ENCODE data around the gene UNC80. TPM values are rescaled to one million over a fixed set of nuclear protein-coding genes. Genes with fewer than 3 reads are reported as not detected.
A peak's percentile ranks its signal among the peaks of the same experiment; 100 is the strongest.

The UNC80 gene
- total and polyA plus RNA-seq, 12 donors, result 3.0 to 20.2 (median 6.3) TPM

- intact Hi-C loops (cut with DNase I), result no loop called here
- Histone ChIP-seq H3K36me3 (replicated peaks in 1 of 2) (no peaks in the 10 kb centered on the region), H3K27me3 (no peaks in the 10 kb centered on the region), H3K27ac (no peak overlapping the region), H3K9me3 (replicated peaks in 1 of 3) (no peaks in the 10 kb centered on the region), H3K4me3 (no peak overlapping the region), H3K4me1 (replicated peaks in 1 of 2) (no peaks in the 10 kb centered on the region)
- TF ChIP-seq CTCF (IDR thresholded peaks at IDR 0.05) (no peak), POLR2A (IDR thresholded peaks at IDR 0.05) (no peak)
- WGBS, 4 donors, result 14 to 48% (median 36%) methylated on average over 1 of the region's 1 CpG
- DNase-seq, result no peak
Observed at GRCh38 chr2:209741953-209742352, 29.7 kb upstream of the UNC80 start.

DNA sequence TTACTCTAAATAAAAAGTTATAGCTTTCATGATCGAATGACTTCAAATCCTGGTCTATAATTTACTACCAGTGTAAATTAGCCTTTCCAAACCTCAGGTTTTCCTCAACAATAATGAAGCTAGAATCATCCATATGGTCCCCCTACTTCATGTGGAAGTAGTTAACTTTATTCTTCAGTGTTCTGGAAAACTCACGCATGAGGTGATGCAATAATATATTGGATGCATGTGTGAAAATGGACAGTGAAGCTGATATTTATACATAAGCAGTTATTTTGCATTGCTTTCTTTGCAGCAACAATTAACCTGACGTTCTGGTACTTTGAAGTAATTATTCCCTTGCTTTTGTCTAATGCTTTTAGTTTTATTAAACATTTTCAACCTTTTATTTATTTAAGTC lies 18.6 kb upstream of the UNC80 start:
- Histone ChIP-seq H3K4me3 (no peak overlapping the region), H3K4me1 (replicated peaks in 1 of 2) (no peaks in the 10 kb centered on the region), H3K9me3 (replicated peaks in 1 of 3) (no peaks in the 10 kb centered on the region), H3K27me3 (no peaks in the 10 kb centered on the region), H3K27ac (no peak overlapping the region), H3K36me3 (replicated peaks in 1 of 2) (no peaks in the 10 kb centered on the region)
- TF ChIP-seq POLR2A (IDR thresholded peaks at IDR 0.05) (no peak), CTCF (IDR thresholded peaks at IDR 0.05) (no peak)
- no peak for DNase-seq
- WGBS, 4 donors, result 38 to 49% (median 43%) methylated on average over 3 of the region's 3 CpGs
- intact Hi-C loops (cut with DNase I), result no loop called here

DNA sequence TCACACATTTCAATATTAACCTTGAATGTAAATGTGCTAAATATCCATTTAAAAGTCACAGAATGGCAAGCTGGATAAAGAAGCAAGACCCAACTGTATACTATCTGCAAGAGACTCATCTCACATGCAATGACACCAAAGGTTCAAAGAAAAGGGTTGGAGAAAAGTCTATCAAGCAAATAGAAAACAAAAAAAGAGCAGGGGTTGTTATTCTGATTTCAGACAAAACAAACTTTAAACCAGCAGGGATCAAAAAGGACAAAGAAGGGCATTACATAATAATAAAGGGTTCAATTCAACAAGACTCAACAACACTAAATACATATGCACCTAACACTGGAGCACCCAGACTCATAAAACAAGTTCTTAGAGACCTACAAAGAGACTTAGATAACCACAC lies 14.5 kb upstream of the UNC80 start:
- intact Hi-C loops (cut with DNase I), result no loop called here
- H3K4me3 ChIP-seq, result no peak overlapping the region
- H3K27ac ChIP-seq, result no peak overlapping the region
- H3K27me3 ChIP-seq, result no peaks in the 10 kb centered on the region
- H3K36me3 ChIP-seq (replicated peaks in 1 of 2), result no peaks in the 10 kb centered on the region
- no peaks in the 10 kb centered on the region for H3K9me3 ChIP-seq (replicated peaks in 1 of 3)
- no peak for DNase-seq
- TF ChIP-seq CTCF (IDR thresholded peaks at IDR 0.05) (no peak), POLR2A (IDR thresholded peaks at IDR 0.05) (no peak)
- no peaks in the 10 kb centered on the region for H3K4me1 ChIP-seq (replicated peaks in 1 of 2)

DNA sequence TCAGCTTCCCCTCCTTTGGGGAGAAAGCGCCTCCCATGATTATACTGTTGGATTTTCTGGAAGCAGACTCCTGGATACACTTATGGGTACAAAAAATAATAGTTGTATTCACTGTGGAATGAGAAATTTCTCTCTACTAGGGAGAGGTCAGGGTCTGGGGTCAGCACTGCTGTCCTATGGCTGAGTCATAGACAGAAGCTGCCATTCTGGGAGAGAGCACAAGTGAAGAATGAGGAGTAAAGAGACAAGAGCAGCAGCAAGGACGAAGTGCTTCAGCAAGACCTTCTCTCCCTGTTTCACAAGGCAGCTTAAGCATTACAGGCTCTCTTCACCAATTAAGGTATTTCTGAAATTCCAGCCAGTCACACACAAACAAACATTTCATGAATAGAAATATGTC lies 10.1 kb upstream of the UNC80 start:
- Histone ChIP-seq H3K4me1 (replicated peaks in 1 of 2) (no peaks in the 10 kb centered on the region), H3K27me3 (no peaks in the 10 kb centered on the region), H3K4me3 (no peak overlapping the region), H3K9me3 (replicated peaks in 1 of 3) (no peaks in the 10 kb centered on the region), H3K36me3 (replicated peaks in 1 of 2) (no peaks in the 10 kb centered on the region), H3K27ac (no peak overlapping the region)
- intact Hi-C loops (cut with DNase I), result no loop called here
- DNase-seq, result peak in 1 of 7 donors; percentile 12
- no peak for TF ChIP-seq CTCF (IDR thresholded peaks at IDR 0.05)
- TF ChIP-seq POLR2A (IDR thresholded peaks at IDR 0.05), result no peak
- WGBS, 4 donors, result 41 to 65% (median 55%) methylated on average over 2 of the region's 2 CpGs

All from adrenal gland (tissue), 12 donors.